Measurements from ENCODE around the gene NUP54. TPM values are rescaled to one million over a fixed set of nuclear protein-coding genes. Genes with fewer than 3 reads are reported as not detected.

The NUP54 gene
- total RNA-seq, 1 experiment from 2014 or later = 45.9 TPM

DNA sequence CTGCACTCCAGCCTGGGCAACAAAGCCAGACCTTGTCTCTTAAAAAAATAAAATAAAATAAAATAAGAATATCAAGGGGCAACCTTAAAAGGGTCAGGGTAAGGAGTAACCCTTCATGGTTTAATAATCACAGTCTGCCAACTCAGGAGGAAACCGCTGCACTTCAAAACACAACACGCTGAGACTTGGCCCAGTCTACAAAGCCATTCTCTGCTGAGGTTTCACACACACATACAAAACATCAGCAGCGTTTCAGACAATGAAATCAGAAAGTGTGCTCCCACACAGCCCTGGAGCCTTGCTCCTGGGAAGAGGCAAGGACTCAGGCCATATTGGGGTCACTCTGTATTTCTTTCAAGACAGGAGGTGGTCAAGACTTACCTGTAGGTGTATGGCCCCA, 47.1 kb upstream of the NUP54 start:
- peaks cover 2% of the 10 kb centered on the region for H3K36me3 ChIP-seq (ENCODE audit: insufficient read depth, low read length, poor library complexity, severe bottlenecking)
- H3K4me3 ChIP-seq (ENCODE audit: low read depth, low read length, poor library complexity, severe bottlenecking) = no peak overlapping the region
- intact Hi-C loops (cut with micrococcal nuclease; ENCODE audit: unreplicated experiment) = no loop called here
- no peaks in the 10 kb centered on the region for H3K27me3 ChIP-seq (replicated peaks; ENCODE audit: insufficient read depth, low read depth, low read length, poor library complexity)
- no TSS peak for BruUV-seq (replicated peaks)
- CTCF ChIA-PET = no interaction called here
- POLR2A ChIA-PET (ENCODE audit: low non-redundant PET) = no interaction called here
- peaks cover 15% of the 10 kb centered on the region for H3K4me1 ChIP-seq (ENCODE audit: insufficient read depth, low read length, poor library complexity, severe bottlenecking)
- no peak for TF ChIP-seq EZH2 (IDR thresholded peaks at IDR 0.05; ENCODE audit: borderline replicate concordance, low read depth, low read length, poor library complexity, severe bottlenecking)
- TF ChIP-seq CTCF (conservative IDR thresholded peaks at IDR 0.05; ENCODE audit: low read depth, low read length) = no peak
- H3K9me3 ChIP-seq (ENCODE audit: low read depth, low read length, poor library complexity, severe bottlenecking) = no peaks in the 10 kb centered on the region
- DNase-seq (ENCODE audit: low spot score) = no peak
- H3K27ac ChIP-seq (ENCODE audit: low read depth, low read length, poor library complexity, severe bottlenecking) = no peak overlapping the region

DNA sequence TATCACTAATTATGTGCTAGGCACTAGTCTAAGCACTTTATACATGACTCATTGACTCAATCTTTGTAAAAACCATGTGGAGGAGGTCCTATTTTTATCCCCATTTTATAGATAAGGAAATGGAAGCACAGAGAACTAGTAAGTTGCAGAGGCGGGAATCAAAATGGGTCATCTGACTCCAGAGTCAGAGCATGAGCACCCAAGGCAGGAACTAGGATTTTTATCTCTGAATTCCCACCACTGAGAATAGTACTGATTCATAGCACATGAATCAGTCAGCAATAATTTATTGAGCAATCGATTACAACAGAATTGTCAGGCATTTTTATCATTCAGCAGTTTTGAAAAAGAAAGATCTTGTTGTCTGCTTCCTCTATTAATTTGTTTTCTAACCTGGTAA, 46.1 kb upstream of the NUP54 start:
- no peak overlapping the region for H3K27ac ChIP-seq (ENCODE audit: low read depth, low read length, poor library complexity, severe bottlenecking)
- peaks cover 2% of the 10 kb centered on the region for H3K36me3 ChIP-seq (ENCODE audit: insufficient read depth, low read length, poor library complexity, severe bottlenecking)
- no peak overlapping the region for H3K4me3 ChIP-seq (ENCODE audit: low read depth, low read length, poor library complexity, severe bottlenecking)
- TF ChIP-seq CTCF (conservative IDR thresholded peaks at IDR 0.05; ENCODE audit: low read depth, low read length) (no peak), EZH2 (IDR thresholded peaks at IDR 0.05; ENCODE audit: borderline replicate concordance, low read depth, low read length, poor library complexity, severe bottlenecking) (no peak)
- no peaks in the 10 kb centered on the region for H3K27me3 ChIP-seq (replicated peaks; ENCODE audit: insufficient read depth, low read depth, low read length, poor library complexity)
- POLR2A ChIA-PET (ENCODE audit: low non-redundant PET) = no interaction called here
- intact Hi-C loops (cut with micrococcal nuclease; ENCODE audit: unreplicated experiment) = no loop called here
- peaks cover 15% of the 10 kb centered on the region for H3K4me1 ChIP-seq (ENCODE audit: insufficient read depth, low read length, poor library complexity, severe bottlenecking)
- no peaks in the 10 kb centered on the region for H3K9me3 ChIP-seq (ENCODE audit: low read depth, low read length, poor library complexity, severe bottlenecking)
- BruUV-seq (replicated peaks) = no TSS peak
- DNase-seq (ENCODE audit: low spot score) = peak; percentile 6
- CTCF ChIA-PET = no interaction called here

- H3K9me3 ChIP-seq (ENCODE audit: low read depth, low read length, poor library complexity, severe bottlenecking) = no peaks in the 10 kb centered on the region
- DNase-seq (ENCODE audit: low spot score) = no peak
- peaks cover 2% of the 10 kb centered on the region for H3K36me3 ChIP-seq (ENCODE audit: insufficient read depth, low read length, poor library complexity, severe bottlenecking)
- no peak overlapping the region for H3K4me3 ChIP-seq (ENCODE audit: low read depth, low read length, poor library complexity, severe bottlenecking)
- ChIA-PET CTCF (no interaction called here), POLR2A (ENCODE audit: low non-redundant PET) (no interaction called here)
- no peaks in the 10 kb centered on the region for H3K4me1 ChIP-seq (ENCODE audit: insufficient read depth, low read length, poor library complexity, severe bottlenecking)
- intact Hi-C loops (cut with micrococcal nuclease; ENCODE audit: unreplicated experiment) = no loop called here
- BruUV-seq (replicated peaks) = no TSS peak
- TF ChIP-seq EZH2 (IDR thresholded peaks at IDR 0.05; ENCODE audit: borderline replicate concordance, low read depth, low read length, poor library complexity, severe bottlenecking) (no peak), CTCF (conservative IDR thresholded peaks at IDR 0.05; ENCODE audit: low read depth, low read length) (no peak)
- no peak overlapping the region for H3K27ac ChIP-seq (ENCODE audit: low read depth, low read length, poor library complexity, severe bottlenecking)
- no peaks in the 10 kb centered on the region for H3K27me3 ChIP-seq (replicated peaks; ENCODE audit: insufficient read depth, low read depth, low read length, poor library complexity)
Measured at GRCh38 chr4:76192236-76192635, 44.0 kb upstream of the NUP54 start.

All from A673 (cell line).